Panc1 (cell line): Measurements from ENCODE around the gene RRM2.

Experiments
- POLR2AphosphoS5 ChIP-seq: IDR thresholded peaks from 2 replicates; pipeline ENCODE4 v1.6.1; 2012; ENCODE audit warnings: mild to moderate bottlenecking, low read depth, low read length, moderate library complexity
- TCF7L2 ChIP-seq: IDR thresholded peaks from 2 replicates; pipeline ENCODE4 v1.6.1; 2011; ENCODE audit warnings: mild to moderate bottlenecking, low read depth, low read length, inconsistent platforms
- TF ChIP-seq, protein P1 (sequence below): fragments of 450-650 bp; IDR thresholded peaks from 2 replicates; pipeline ENCODE4 v1.5.1; 2017; ENCODE audit warnings: mild to moderate bottlenecking

DNA sequence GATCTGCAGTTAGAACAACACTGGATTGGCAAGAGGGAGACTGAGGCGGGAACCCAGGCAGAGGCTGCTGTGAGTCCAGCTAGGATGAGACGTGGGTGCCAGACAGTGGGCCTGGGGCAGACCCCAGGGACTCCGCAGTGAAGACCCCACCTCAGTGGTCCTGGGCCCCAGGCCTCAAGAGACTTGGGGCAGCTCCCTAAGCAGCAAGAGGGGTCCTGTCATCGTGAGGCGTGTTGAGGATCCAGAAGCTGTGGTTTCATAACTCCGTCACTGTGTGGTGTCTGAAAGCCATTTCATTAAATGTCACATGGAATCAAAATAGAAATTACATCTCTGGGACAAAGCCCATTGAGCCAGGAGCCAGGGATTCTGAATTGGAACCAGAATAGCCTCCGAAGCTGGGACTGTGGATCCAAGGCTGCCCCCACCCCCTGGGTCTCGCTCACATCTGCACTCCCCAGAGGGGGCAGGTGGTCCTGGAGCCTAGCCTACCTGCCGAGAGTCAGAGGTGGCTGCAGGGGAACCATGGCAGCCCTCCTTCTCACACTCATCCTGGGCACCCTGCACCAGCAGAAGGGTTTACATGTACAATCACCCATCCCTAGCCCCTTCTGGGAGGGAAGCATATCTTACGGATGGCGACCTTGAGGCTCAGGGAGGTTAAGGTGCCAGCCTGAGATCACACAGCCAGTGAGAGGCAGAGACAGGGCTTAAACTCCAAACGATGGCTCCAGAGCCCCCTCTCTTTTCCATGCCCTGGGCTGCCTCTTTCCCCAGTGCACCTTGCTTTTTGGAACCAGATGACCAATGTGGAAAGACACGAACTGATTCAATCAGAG is 23.2 kb downstream of the RRM2 start:
- TF ChIP-seq POLR2AphosphoS5 = no peak
- TF ChIP-seq, protein P1, sequence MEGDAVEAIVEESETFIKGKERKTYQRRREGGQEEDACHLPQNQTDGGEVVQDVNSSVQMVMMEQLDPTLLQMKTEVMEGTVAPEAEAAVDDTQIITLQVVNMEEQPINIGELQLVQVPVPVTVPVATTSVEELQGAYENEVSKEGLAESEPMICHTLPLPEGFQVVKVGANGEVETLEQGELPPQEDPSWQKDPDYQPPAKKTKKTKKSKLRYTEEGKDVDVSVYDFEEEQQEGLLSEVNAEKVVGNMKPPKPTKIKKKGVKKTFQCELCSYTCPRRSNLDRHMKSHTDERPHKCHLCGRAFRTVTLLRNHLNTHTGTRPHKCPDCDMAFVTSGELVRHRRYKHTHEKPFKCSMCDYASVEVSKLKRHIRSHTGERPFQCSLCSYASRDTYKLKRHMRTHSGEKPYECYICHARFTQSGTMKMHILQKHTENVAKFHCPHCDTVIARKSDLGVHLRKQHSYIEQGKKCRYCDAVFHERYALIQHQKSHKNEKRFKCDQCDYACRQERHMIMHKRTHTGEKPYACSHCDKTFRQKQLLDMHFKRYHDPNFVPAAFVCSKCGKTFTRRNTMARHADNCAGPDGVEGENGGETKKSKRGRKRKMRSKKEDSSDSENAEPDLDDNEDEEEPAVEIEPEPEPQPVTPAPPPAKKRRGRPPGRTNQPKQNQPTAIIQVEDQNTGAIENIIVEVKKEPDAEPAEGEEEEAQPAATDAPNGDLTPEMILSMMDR = no peak
- TF ChIP-seq TCF7L2 = no peak
